SIG-M5 (cell line): Measurements from ENCODE around the gene NCKAP1.
"Not testable (repeated sequence)": the region's sequence is repeated elsewhere in the genome, so short reads cannot be mapped to it uniquely, and the experiment has no call there.

ENCODE experiments used
- DNase-seq: peaks from one replicate; lab custom pipeline; 2025; lab: John Stamatoyannopoulos, UW

NCKAP1 gene

GRCh38 chr2:183037553-183038340 is 510 bp downstream of the NCKAP1 start:
- no peak for DNase-seq

GRCh38 chr2:183037074-183037552 is 1.1 kb downstream of the NCKAP1 start:
- DNase-seq: no peak

GRCh38 chr2:183035954-183036669 is 2.1 kb downstream of the NCKAP1 start:
- peak; percentile 23 for DNase-seq

GRCh38 chr2:183035298-183035953 is 2.8 kb downstream of the NCKAP1 start:
- no peak for DNase-seq

GRCh38 chr2:183034806-183035205 is 3.5 kb downstream of the NCKAP1 start:
- no peak for DNase-seq

GRCh38 chr2:183033951-183034350 is 4.3 kb downstream of the NCKAP1 start:
- no peak for DNase-seq

- DNase-seq: peak; percentile 1
Observed at GRCh38 chr2:183031911-183032794, 6.1 kb downstream of the NCKAP1 start.

GRCh38 chr2:183029219-183029618 is 9.0 kb downstream of the NCKAP1 start:
- DNase-seq: no peak

GRCh38 chr2:183028108-183028507 is 10.1 kb downstream of the NCKAP1 start:
- no peak for DNase-seq

- DNase-seq: no peak
Observed at GRCh38 chr2:183027443-183027842, 10.8 kb downstream of the NCKAP1 start.

- no peak for DNase-seq
Observed at GRCh38 chr2:183026424-183026823, 11.8 kb downstream of the NCKAP1 start.

- DNase-seq: no peak
Observed at GRCh38 chr2:183025993-183026392, 12.3 kb downstream of the NCKAP1 start.

GRCh38 chr2:183024339-183025095 is 13.7 kb downstream of the NCKAP1 start:
- no peak for DNase-seq

- no peak for DNase-seq
Observed at GRCh38 chr2:183022711-183023110, 15.5 kb downstream of the NCKAP1 start.

GRCh38 chr2:183021613-183022012 is 16.6 kb downstream of the NCKAP1 start:
- DNase-seq: no peak

GRCh38 chr2:183019718-183020442 is 18.4 kb downstream of the NCKAP1 start:
- DNase-seq: no peak

GRCh38 chr2:183017845-183018244 is 20.4 kb downstream of the NCKAP1 start:
- not testable (repeated sequence) for DNase-seq

- no peak for DNase-seq
Observed at GRCh38 chr2:183014005-183014404, 24.3 kb downstream of the NCKAP1 start.

- DNase-seq: no peak
Observed at GRCh38 chr2:183011743-183012142, 26.5 kb downstream of the NCKAP1 start.

GRCh38 chr2:183010112-183010511 is 28.1 kb downstream of the NCKAP1 start:
- no peak for DNase-seq
